ENCODE results near the gene NHERF1.
A peak's percentile ranks its signal among the peaks of the same experiment; 100 is the strongest.

- TF ChIP-seq EZH2 (IDR thresholded peaks at IDR 0.05; ENCODE audit: borderline replicate concordance, low read depth, low read length, severe bottlenecking), result no peak
- peak; percentile 31 for TF ChIP-seq CTCF (IDR thresholded peaks at IDR 0.05; ENCODE audit: borderline replicate concordance, extremely low read depth, low read length, poor library complexity, severe bottlenecking)
These were observed at the start of gene NHERF1 for GRCh38 chr17:74748529-74749278.
